ENCODE measurements around the gene CNTN1.

Gene CNTN1

DNA sequence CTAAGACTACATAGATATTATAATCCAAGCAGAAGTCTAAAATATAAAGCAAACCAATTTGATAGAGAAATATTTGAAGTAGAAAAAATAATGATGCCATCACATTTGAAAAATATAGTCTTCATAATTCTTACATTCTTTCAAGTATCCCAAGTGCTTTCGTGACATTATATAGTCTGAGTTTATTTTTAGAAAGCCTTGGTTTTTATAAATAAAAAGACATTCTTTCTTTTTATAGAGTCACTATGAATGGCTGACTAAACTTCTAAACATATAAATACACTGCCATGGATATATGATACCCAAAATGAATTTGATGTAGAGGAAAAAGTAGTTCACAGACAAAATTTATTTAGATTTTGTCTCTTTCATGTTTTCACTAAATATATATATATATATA lies 360.8 kb downstream of the CNTN1 start:
- no peak for TF ChIP-seq ZFX (IDR thresholded peaks at IDR 0.05)
- TF ChIP-seq, protein P1, sequence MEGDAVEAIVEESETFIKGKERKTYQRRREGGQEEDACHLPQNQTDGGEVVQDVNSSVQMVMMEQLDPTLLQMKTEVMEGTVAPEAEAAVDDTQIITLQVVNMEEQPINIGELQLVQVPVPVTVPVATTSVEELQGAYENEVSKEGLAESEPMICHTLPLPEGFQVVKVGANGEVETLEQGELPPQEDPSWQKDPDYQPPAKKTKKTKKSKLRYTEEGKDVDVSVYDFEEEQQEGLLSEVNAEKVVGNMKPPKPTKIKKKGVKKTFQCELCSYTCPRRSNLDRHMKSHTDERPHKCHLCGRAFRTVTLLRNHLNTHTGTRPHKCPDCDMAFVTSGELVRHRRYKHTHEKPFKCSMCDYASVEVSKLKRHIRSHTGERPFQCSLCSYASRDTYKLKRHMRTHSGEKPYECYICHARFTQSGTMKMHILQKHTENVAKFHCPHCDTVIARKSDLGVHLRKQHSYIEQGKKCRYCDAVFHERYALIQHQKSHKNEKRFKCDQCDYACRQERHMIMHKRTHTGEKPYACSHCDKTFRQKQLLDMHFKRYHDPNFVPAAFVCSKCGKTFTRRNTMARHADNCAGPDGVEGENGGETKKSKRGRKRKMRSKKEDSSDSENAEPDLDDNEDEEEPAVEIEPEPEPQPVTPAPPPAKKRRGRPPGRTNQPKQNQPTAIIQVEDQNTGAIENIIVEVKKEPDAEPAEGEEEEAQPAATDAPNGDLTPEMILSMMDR (conservative IDR thresholded peaks at IDR 0.05), result no peak
- no peak overlapping the region for H3K27ac ChIP-seq

DNA sequence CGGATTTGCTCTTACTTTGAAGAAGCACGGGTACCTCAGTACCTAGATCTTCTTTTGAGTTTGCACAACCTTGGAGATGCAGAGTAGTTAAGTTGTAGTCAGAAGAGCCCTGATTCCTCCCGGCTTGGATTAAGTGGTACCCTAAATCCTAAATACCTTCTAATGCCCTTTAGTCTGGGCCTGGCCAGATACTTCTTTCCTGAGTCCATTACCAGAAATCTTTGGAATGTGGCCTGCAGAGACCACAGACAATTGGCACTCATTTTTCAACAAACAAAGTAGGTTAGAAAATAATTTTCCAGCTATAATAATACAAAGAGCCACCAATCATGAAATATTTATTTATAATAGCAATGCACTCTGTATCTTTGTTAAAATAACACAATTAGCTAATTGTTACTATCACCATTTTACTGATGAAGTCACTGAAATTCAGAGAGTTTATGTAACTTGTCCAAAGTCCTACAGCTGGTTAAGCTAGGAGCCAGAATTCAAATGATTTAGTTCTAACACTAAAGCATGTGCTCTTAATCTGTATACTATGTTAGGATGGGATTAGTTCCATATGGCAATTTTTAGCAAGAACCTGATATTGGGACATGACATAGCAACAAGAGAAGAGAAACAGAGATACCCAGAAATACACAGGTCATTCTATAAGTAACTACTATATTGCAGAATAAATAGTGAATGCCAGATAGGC lies 363.8 kb downstream of the CNTN1 start:
- TF ChIP-seq, protein P1 (conservative IDR thresholded peaks at IDR 0.05), result no peak
- no peak for TF ChIP-seq ZFX (IDR thresholded peaks at IDR 0.05)
- no peak overlapping the region for H3K27ac ChIP-seq

DNA sequence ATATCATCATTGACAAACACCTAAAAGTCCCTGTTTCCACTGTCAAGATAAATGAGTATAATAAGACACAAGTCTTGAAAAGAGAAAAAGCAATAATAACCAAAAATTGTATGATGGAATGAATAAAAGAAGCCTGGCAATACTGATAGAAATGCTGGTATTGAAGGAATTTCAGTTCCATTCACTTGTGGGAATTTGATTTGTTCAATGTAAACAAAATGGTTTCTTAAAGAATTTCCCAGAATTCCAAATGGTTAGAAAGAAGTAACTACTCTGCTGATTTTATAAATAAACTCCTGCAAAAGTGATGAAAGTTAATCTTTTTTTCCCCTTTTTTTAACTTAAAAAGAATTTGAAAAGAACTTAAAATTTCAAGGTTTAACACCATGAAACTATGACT lies 366.0 kb downstream of the CNTN1 start:
- no peak overlapping the region for H3K27ac ChIP-seq
- TF ChIP-seq, protein P1 (conservative IDR thresholded peaks at IDR 0.05), result no peak
- no peak for TF ChIP-seq ZFX (IDR thresholded peaks at IDR 0.05)

DNA sequence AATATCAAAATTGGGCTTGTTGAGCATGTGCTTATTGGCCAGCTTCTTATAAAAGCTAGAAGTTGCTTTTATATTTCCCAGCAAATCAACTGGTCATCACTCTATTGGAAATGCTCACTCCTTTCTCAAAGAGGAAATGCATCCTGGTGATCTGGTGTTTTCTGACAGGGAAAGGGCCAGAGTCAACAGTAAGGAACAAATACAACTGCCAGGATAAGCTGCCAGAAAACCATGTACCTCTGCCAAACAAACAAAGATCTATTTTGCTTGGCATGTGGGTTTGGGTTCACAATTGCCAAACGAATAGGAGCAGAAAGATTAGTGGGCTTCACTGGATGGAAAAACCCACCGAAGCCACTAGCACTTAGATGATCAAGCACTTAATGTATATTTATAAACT lies 369.0 kb downstream of the CNTN1 start:
- TF ChIP-seq, protein P1 (conservative IDR thresholded peaks at IDR 0.05), result no peak
- TF ChIP-seq ZFX (IDR thresholded peaks at IDR 0.05), result no peak
- H3K27ac ChIP-seq, result peak overlapping the region; percentile 52; the same call in 1 of the 2 replicates

DNA sequence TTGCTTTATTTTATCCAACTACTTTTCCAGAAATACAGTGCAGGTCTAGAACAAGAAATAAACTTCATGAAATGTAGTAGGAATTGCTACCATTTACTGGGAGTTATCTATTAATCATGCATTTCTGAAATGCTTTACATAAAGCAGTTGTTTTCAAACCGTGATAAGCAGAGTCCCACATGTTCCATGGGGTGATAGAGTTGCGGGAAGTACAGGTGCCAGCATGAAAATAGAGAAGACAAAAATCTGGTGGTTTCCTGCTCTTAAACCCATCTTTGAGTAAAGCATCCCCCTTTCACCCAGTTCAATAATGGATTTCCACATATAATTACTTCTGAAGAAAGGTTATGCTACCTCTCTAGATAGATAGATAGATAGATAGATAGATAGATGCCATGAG lies 372.2 kb downstream of the CNTN1 start:
- TF ChIP-seq, protein P1 (conservative IDR thresholded peaks at IDR 0.05), result no peak
- TF ChIP-seq ZFX (IDR thresholded peaks at IDR 0.05), result no peak
- no peak overlapping the region for H3K27ac ChIP-seq

DNA sequence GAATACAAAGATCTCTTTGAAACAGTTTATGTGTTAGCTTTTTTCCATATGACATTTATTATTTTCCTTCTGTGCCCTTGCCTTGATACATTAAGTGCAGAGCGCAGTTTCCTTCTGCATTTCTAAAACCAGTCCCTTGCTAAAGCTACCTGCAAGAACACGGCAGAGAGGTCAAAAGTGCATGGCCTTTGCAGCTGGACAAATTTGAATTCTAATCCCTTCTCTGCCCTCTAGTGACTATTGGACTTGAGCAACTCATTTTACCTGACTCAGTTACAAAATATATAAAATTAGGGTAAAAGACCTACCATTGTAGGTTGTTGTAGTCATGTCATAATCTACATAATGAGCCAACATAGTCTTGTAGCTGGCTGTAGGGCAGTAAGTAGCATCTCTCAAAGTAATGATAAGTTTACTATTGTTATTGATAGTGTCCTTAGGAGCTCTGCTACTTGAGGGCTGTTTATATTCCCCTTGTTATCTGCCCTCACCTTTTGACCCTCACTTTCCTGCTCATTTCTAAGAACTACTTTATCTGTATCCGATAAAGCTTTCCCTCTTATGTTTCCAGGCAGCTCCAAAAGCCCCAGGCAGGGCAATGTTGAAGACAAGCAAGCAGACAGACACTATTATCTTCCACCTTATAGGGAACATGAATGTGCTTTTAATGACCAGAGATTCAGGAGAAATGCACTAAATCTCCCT lies 375.9 kb downstream of the CNTN1 start:
- no peak overlapping the region for H3K27ac ChIP-seq
- no peak for TF ChIP-seq ZFX (IDR thresholded peaks at IDR 0.05)
- TF ChIP-seq, protein P1 (conservative IDR thresholded peaks at IDR 0.05), result peak; percentile 36
